HCT116 (cell line): ENCODE data around the gene RNF128. TPM values are rescaled to one million over a fixed set of nuclear protein-coding genes. Genes with fewer than 3 reads are reported as not detected.

Experiments
- ATAC-seq: fragments of 200-7000 bp; cut with Tn5 transposase; 2 replicates; pipeline ENCODE4 v1.9.1; 2020; ENCODE audit warnings: mild to moderate bottlenecking, moderate library complexity
- BruUV-seq: library from RNA; stranded (reverse); fragments of 400-500 nt; replicated peaks from 2 replicates; lab custom pipeline; 2021; lab: Mats Ljungman, UMichigan
- CTCF ChIA-PET: fragments of 300-600 bp; sonication (Branson Sonifier 250); formaldehyde crosslinking; loops from one replicate; lab custom pipeline; 2021; ENCODE audit warnings: antibody characterized with exemption; lab: Charles Lee
- POLR2A ChIA-PET: fragments of 300-600, 350-600 bp; sonication (Branson Sonifier 250); formaldehyde crosslinking; loops from one replicate; lab custom pipeline; 2021; ENCODE audit warnings: antibody characterized with exemption; lab: Charles Lee
- RAD21 ChIA-PET, 2 experiments: fragments of 300-600 bp; sonication (Branson Sonifier 250); formaldehyde crosslinking; loops; one replicate each; lab custom pipeline; 2023; ENCODE audit warnings: low total read pairs in 2 of 2; ENCODE audit not compliant: uncharacterized antibody in 2 of 2, unreplicated experiment in 2 of 2, low non-redundant PET in 1 of 2; lab: Charles Lee
- DNase-seq: peaks from one replicate; pipeline ENCODE4 v3.0.0-alpha.2; 2010; ENCODE audit warnings: low read depth, low spot score
- H2AFZ ChIP-seq: fragments of 200-600 bp; shearing (Covaris generic), sonication (generic); 2 replicates; pipeline ENCODE4 v1.6.1; 2017; ENCODE audit warnings: low read depth, mixed run types, mixed read lengths, antibody characterized with exemption, low read length; ENCODE audit not compliant: poor library complexity, severe bottlenecking
- H3K27ac ChIP-seq: 2 replicates; pipeline ENCODE4 v1.5.1; 2012; ENCODE audit warnings: low read depth, low read length
- H3K27me3 ChIP-seq: fragments of 200-600 bp; sonication (generic); 2 replicates; pipeline ENCODE4 v1.6.1; 2016; ENCODE audit warnings: mixed run types, low read length, mixed read lengths; ENCODE audit not compliant: insufficient read depth
- H3K36me3 ChIP-seq, 2 experiments: fragments of 200-500 bp in 1 of 2; fragments of 200-600 bp in 1 of 2; sonication (Bioruptor generic) in 1 of 2; sonication (generic) in 1 of 2; 2 replicates each; pipeline versions ENCODE4 v1.5.1 to v1.6.1; 2014 to 2016; ENCODE audit warnings: low read length in 2 of 2, inconsistent platforms in 1 of 2, mixed read lengths in 1 of 2, mixed run types in 1 of 2; ENCODE audit not compliant: insufficient read depth in 2 of 2, control insufficient read depth in 1 of 2
- H3K4me1 ChIP-seq, 2 experiments: fragments of 200-600 bp in 1 of 2; sonication (generic) in 1 of 2; 2 replicates each; pipeline versions ENCODE4 v1.5.1 to v1.6.1; 2012 to 2017; ENCODE audit warnings: low read length in 2 of 2, inconsistent platforms in 1 of 2, mild to moderate bottlenecking in 1 of 2, mixed read lengths in 1 of 2, mixed run types in 1 of 2, moderate library complexity in 1 of 2; ENCODE audit not compliant: insufficient read depth in 2 of 2, control insufficient read depth in 1 of 2
- H3K4me2 ChIP-seq: fragments of 200-600 bp; sonication (generic); 2 replicates; pipeline ENCODE4 v1.6.1; 2017; ENCODE audit warnings: mixed run types, low read length, mixed read lengths
- H3K4me3 ChIP-seq, 2 experiments: fragments of 200-600 bp in 1 of 2; sonication (generic) in 1 of 2; replicated peaks in 1 of 2; 2 replicates each; pipeline ENCODE4 v1.5.1; 2011 to 2016; ENCODE audit warnings: low read length in 2 of 2, control low read depth in 1 of 2, low read depth in 1 of 2, mild to moderate bottlenecking in 1 of 2, mixed read lengths in 1 of 2, mixed run types in 1 of 2
- H3K79me2 ChIP-seq: fragments of 200-600 bp; sonication (generic); 2 replicates; pipeline ENCODE4 v1.6.1; 2017; ENCODE audit warnings: mild to moderate bottlenecking, mixed run types, low read length, moderate library complexity, mixed read lengths; ENCODE audit not compliant: insufficient read depth
- H3K9ac ChIP-seq: fragments of 200-600 bp; sonication (generic); 2 replicates; pipeline ENCODE4 v1.6.1; 2016; ENCODE audit warnings: low read length, mixed read lengths
- H3K9me2 ChIP-seq: fragments of 200-600 bp; sonication (generic), shearing (Covaris generic); 2 replicates; pipeline ENCODE4 v1.6.1; 2017; ENCODE audit warnings: mixed run types, mild to moderate bottlenecking, moderate library complexity; ENCODE audit not compliant: insufficient read depth
- H3K9me3 ChIP-seq, 2 experiments: fragments of 200-500 bp in 1 of 2; fragments of 200-600 bp in 1 of 2; sonication (Bioruptor generic) in 1 of 2; sonication (generic) in 1 of 2; 2 replicates each; pipeline ENCODE4 v1.6.1; 2014 to 2017; ENCODE audit warnings: low read length in 2 of 2, mixed read lengths in 2 of 2, inconsistent platforms in 1 of 2, low read depth in 1 of 2, mild to moderate bottlenecking in 1 of 2, mixed run types in 1 of 2, moderate library complexity in 1 of 2; ENCODE audit not compliant: control insufficient read depth in 1 of 2, insufficient read depth in 1 of 2
- H4K20me1 ChIP-seq: fragments of 200-600 bp; sonication (generic), shearing (Covaris generic); 2 replicates; pipeline ENCODE4 v1.6.1; 2017; ENCODE audit warnings: mixed run types, mild to moderate bottlenecking, moderate library complexity; ENCODE audit not compliant: insufficient read depth
- ATF3 ChIP-seq: IDR thresholded peaks from 2 replicates; pipeline ENCODE4 v1.6.1; 2012
- CBX3 ChIP-seq: IDR thresholded peaks from 2 replicates; pipeline ENCODE4 v1.6.1; 2012; ENCODE audit warnings: low read depth
- CEBPB ChIP-seq: IDR thresholded peaks from 2 replicates; pipeline ENCODE4 v1.6.1; 2012; ENCODE audit warnings: low read depth
- CTCF ChIP-seq, 3 experiments: fragments of 200-600 bp in 1 of 3; sonication (generic) in 1 of 3; IDR thresholded peaks in 2 of 3; conservative IDR thresholded peaks in 1 of 3; 2 replicates each; pipeline ENCODE4 v1.5.1; 2012 to 2017; ENCODE audit warnings: low read depth in 2 of 3, low read length in 2 of 3, antibody characterized with exemption in 1 of 3, borderline replicate concordance in 1 of 3, control low read depth in 1 of 3, mild to moderate bottlenecking in 1 of 3, mixed read lengths in 1 of 3, mixed run types in 1 of 3, moderate library complexity in 1 of 3; ENCODE audit not compliant: insufficient read depth in 1 of 3
- EGR1 ChIP-seq: IDR thresholded peaks from 2 replicates; pipeline ENCODE4 v1.6.1; 2012; ENCODE audit warnings: low read depth
- ELF1 ChIP-seq: IDR thresholded peaks from 2 replicates; pipeline ENCODE4 v1.6.1; 2012; ENCODE audit warnings: low read depth, borderline replicate concordance
- EZH2phosphoT487 ChIP-seq: fragments of 200-600 bp; IDR thresholded peaks from 2 replicates; pipeline ENCODE4 v1.6.1; 2018; ENCODE audit warnings: antibody characterized with exemption, borderline replicate concordance
- MAX ChIP-seq: IDR thresholded peaks from 2 replicates; pipeline ENCODE4 v1.6.1; 2012
- POLR2A ChIP-seq: IDR thresholded peaks from 2 replicates; pipeline ENCODE4 v1.7.0; 2011; ENCODE audit warnings: borderline replicate concordance; ENCODE audit not compliant: insufficient read depth, insufficient read length; ENCODE audit errors: extremely low read depth
- POLR2AphosphoS5 ChIP-seq: IDR thresholded peaks from 2 replicates; pipeline ENCODE4 v1.6.1; 2011; ENCODE audit warnings: mild to moderate bottlenecking, low read depth, low read length, moderate library complexity
- RAD21 ChIP-seq: IDR thresholded peaks from 2 replicates; pipeline ENCODE4 v1.6.1; 2012; ENCODE audit warnings: low read depth, mild to moderate bottlenecking
- SIN3A ChIP-seq: IDR thresholded peaks from 2 replicates; pipeline ENCODE4 v1.6.1; 2012; ENCODE audit warnings: low read depth
- ZNF274 ChIP-seq: fragments of 200-500 bp; sonication (Bioruptor generic); IDR thresholded peaks from 2 replicates; pipeline ENCODE4 v1.6.1; 2014; ENCODE audit warnings: mild to moderate bottlenecking, low read depth, low read length, inconsistent platforms
- intact Hi-C: fragments of 100-400 bp; cut with micrococcal nuclease; formaldehyde crosslinking; loops from 2 replicates; pipeline ENCODE4 v1.10.0; 2022
- total RNA-seq: library from RNA; stranded (reverse); gene quantifications from one replicate; pipeline ENCODE4 v1.2.1, GENCODE V29; 2021; ENCODE audit not compliant: unreplicated experiment

RNF128 gene
- total RNA-seq, 1 experiment from 2014 or later, result 5.8 TPM

GRCh38 chrX:106680716-106681115 is 45.8 kb upstream of the RNF128 start:
- Histone ChIP-seq H3K4me1 (no peaks in the 10 kb centered on the region), H3K27me3 (no peaks in the 10 kb centered on the region), H2AFZ (no peak overlapping the region), H3K36me3 (no peaks in the 10 kb centered on the region), H3K9me2 (no peaks in the 10 kb centered on the region), H3K9ac (no peak overlapping the region), H3K79me2 (no peaks in the 10 kb centered on the region), H3K9me3 (no peaks in the 10 kb centered on the region), H4K20me1 (no peaks in the 10 kb centered on the region), H3K4me2 (no peak overlapping the region), H3K4me3 (no peak overlapping the region), H3K27ac (no peak overlapping the region)
- intact Hi-C loops, result no loop called here
- CTCF ChIA-PET, result interaction anchor here (1.0 kb wide), 1 partner anchor 61 kb away, joined by 3 read pairs; no protein-coding TSS in a partner anchor
- no peak for TF ChIP-seq ATF3
- TF ChIP-seq MAX, result no peak
- TF ChIP-seq CTCF (IDR thresholded peaks at IDR 0.05 in 2 of 3, conservative IDR thresholded peaks at IDR 0.05 in 1 of 3; ENCODE audit: borderline replicate concordance in 1 of 3, insufficient read depth in 1 of 3, low read depth in 2 of 3, low read length in 2 of 3), result no peak
- TF ChIP-seq ELF1, result no peak
- TF ChIP-seq CBX3, result no peak
- TF ChIP-seq ZNF274, result no peak
- TF ChIP-seq POLR2A, result no peak
- no peak for TF ChIP-seq SIN3A
- no peak for TF ChIP-seq POLR2AphosphoS5
- no peak for TF ChIP-seq EGR1
- no peak for TF ChIP-seq CEBPB
- no peak for TF ChIP-seq EZH2phosphoT487
- TF ChIP-seq RAD21, result no peak
- DNase-seq (no peak), ATAC-seq (no peak)
- RAD21 ChIA-PET, result no interaction called here
- no TSS peak for BruUV-seq
- POLR2A ChIA-PET, result no interaction called here
